SK-N-SH treated with all-trans-retinoic acid at 6 μM for 48 hours (cell line): Measurements from ENCODE around the gene CYTH4.

Experiments used
- ATAC-seq: fragments of 200-7000 bp; cut with Tn5 transposase; 3 replicates; pipeline ENCODE4 v1.9.1; 2020; ENCODE audit warnings: mild to moderate bottlenecking, moderate library complexity
- ARNTL ChIP-seq: fragments of 450-650 bp; formaldehyde crosslinking; IDR thresholded peaks from 2 replicates; pipeline ENCODE4 v1.5.0; 2020; ENCODE audit warnings: low read depth, mild to moderate bottlenecking, moderate library complexity, borderline replicate concordance
- BACH2 ChIP-seq: fragments of 250-450 bp; sonication (Bioruptor Pico); IDR thresholded peaks from 2 replicates; pipeline ENCODE4 v1.9.0; 2021; ENCODE audit warnings: mild to moderate bottlenecking, borderline replicate concordance
- CREB5 ChIP-seq: fragments of 250-450 bp; sonication (Bioruptor Pico); IDR thresholded peaks from 2 replicates; pipeline ENCODE4 v1.5.1; 2020; ENCODE audit warnings: low read depth, mild to moderate bottlenecking, moderate library complexity
- CSDC2 ChIP-seq: fragments of 250-450 bp; sonication (Bioruptor Pico); IDR thresholded peaks from 2 replicates; pipeline ENCODE4 v1.5.0; 2020; ENCODE audit warnings: mild to moderate bottlenecking, moderate library complexity
- CSRNP3 ChIP-seq: fragments of 250-450 bp; sonication (Bioruptor Pico); IDR thresholded peaks from 2 replicates; pipeline ENCODE4 v1.5.1; 2021; ENCODE audit warnings: mild to moderate bottlenecking, moderate library complexity
- GLIS3 ChIP-seq: fragments of 250-450 bp; sonication (Bioruptor Pico); IDR thresholded peaks from 2 replicates; pipeline ENCODE4 v1.5.0; 2020; ENCODE audit warnings: mild to moderate bottlenecking, moderate library complexity
- ISL1 ChIP-seq: fragments of 250-450 bp; sonication (Bioruptor Pico); IDR thresholded peaks from 2 replicates; pipeline ENCODE4 v2.1.2; 2022; ENCODE audit warnings: mild to moderate bottlenecking, moderate library complexity
- OSR1 ChIP-seq: fragments of 250-450 bp; sonication (Bioruptor Pico); IDR thresholded peaks from 2 replicates; pipeline ENCODE4 v1.8.0; 2022; ENCODE audit warnings: moderate library complexity, mild to moderate bottlenecking, inconsistent platforms
- PATZ1 ChIP-seq: fragments of 250-450 bp; sonication (Bioruptor Pico); IDR thresholded peaks from 2 replicates; pipeline ENCODE4 v1.8.0; 2020; ENCODE audit warnings: mild to moderate bottlenecking, moderate library complexity, borderline replicate concordance
- PPARA ChIP-seq: fragments of 250-450 bp; sonication (Bioruptor Pico); IDR thresholded peaks from 2 replicates; pipeline ENCODE4 v1.5.0; 2020; ENCODE audit warnings: mild to moderate bottlenecking, borderline replicate concordance
- RARB ChIP-seq: fragments of 250-450 bp; sonication (Bioruptor Pico); IDR thresholded peaks from 2 replicates; pipeline ENCODE4 v1.8.0; 2021; ENCODE audit warnings: mild to moderate bottlenecking, moderate library complexity
- SNAI2 ChIP-seq: fragments of 250-450 bp; sonication (Bioruptor Pico); IDR thresholded peaks from 2 replicates; pipeline ENCODE4 v1.5.0; 2020; ENCODE audit warnings: mild to moderate bottlenecking, moderate library complexity
- TCF4 ChIP-seq: fragments of 250-450 bp; sonication (Bioruptor Pico); IDR thresholded peaks from 2 replicates; pipeline ENCODE4 v1.8.0; 2021; ENCODE audit warnings: mild to moderate bottlenecking, moderate library complexity, borderline replicate concordance
- TOX ChIP-seq: fragments of 250-450 bp; sonication (Bioruptor Pico); IDR thresholded peaks from 2 replicates; pipeline ENCODE4 v1.8.0; 2021; ENCODE audit warnings: mild to moderate bottlenecking, moderate library complexity, borderline replicate concordance
- ZFP3 ChIP-seq: fragments of 250-450 bp; sonication (Bioruptor Pico); IDR thresholded peaks from 2 replicates; pipeline ENCODE4 v1.5.0; 2020; ENCODE audit warnings: mild to moderate bottlenecking, moderate library complexity
- ZFP30 ChIP-seq: fragments of 450-650 bp; formaldehyde crosslinking; IDR thresholded peaks from 2 replicates; pipeline ENCODE4 v1.5.0; 2022; ENCODE audit warnings: mild to moderate bottlenecking, moderate library complexity
- ZNF565 ChIP-seq: fragments of 450-650 bp; formaldehyde crosslinking; conservative IDR thresholded peaks from 2 replicates; pipeline ENCODE4 v1.5.0; 2020; ENCODE audit warnings: low read depth, mild to moderate bottlenecking, moderate library complexity
- ZNF70 ChIP-seq: fragments of 450-650 bp; formaldehyde crosslinking; IDR thresholded peaks from 2 replicates; pipeline ENCODE4 v1.5.0; 2020; ENCODE audit warnings: mild to moderate bottlenecking, moderate library complexity
- ZNF8 ChIP-seq: fragments of 450-650 bp; formaldehyde crosslinking; IDR thresholded peaks from 2 replicates; pipeline ENCODE4 v1.5.0; 2020; ENCODE audit warnings: mild to moderate bottlenecking, moderate library complexity
- TF ChIP-seq, protein P1 (sequence below): fragments of 250-450 bp; sonication (Bioruptor Pico); IDR thresholded peaks from 2 replicates; pipeline ENCODE4 v1.8.0; 2021; ENCODE audit warnings: low read depth, mild to moderate bottlenecking, moderate library complexity, borderline replicate concordance
- TF ChIP-seq, protein P2 (sequence below): fragments of 250-450 bp; sonication (Bioruptor Pico); IDR thresholded peaks from 2 replicates; pipeline ENCODE4 v1.5.0; 2020; ENCODE audit warnings: mild to moderate bottlenecking, moderate library complexity

CYTH4 gene

DNA sequence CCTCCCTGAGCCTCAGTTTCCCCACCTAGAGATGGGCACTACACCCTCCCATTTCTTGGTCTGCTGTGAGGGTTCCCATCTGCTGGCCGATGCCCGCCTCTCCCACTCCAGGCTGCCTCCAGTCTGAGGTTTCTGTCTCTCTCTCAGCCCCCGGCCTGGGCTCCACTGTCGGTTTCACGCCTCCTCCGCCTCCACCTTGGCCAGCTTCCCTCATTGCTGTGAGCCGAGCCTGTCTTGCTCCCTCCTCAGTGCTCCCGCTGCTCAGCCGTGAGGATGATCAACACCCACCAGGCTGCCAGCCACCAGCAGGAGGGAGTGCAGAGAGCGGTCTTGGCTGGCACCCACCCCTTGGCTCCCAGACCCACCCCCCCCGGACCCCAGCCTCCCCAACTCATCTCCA is 61.0 kb downstream of the CYTH4 start:
- ATAC-seq, result no peak
- TF ChIP-seq PPARA, result no peak
- no peak for TF ChIP-seq ZFP3
- no peak for TF ChIP-seq TOX (CRISPR knock-in tag)
- TF ChIP-seq OSR1 (CRISPR knock-in tag), result no peak
- no peak for TF ChIP-seq CREB5 (CRISPR knock-in tag)
- TF ChIP-seq ZNF8, result no peak
- no peak for TF ChIP-seq ISL1 (CRISPR knock-in tag)
- no peak for TF ChIP-seq ZNF70
- TF ChIP-seq BACH2 (CRISPR knock-in tag), result no peak
- no peak for TF ChIP-seq TCF4 (CRISPR knock-in tag)

- ATAC-seq, result no peak
- TF ChIP-seq ZNF8, result no peak
- no peak for TF ChIP-seq ZNF70
- TF ChIP-seq, protein P1, sequence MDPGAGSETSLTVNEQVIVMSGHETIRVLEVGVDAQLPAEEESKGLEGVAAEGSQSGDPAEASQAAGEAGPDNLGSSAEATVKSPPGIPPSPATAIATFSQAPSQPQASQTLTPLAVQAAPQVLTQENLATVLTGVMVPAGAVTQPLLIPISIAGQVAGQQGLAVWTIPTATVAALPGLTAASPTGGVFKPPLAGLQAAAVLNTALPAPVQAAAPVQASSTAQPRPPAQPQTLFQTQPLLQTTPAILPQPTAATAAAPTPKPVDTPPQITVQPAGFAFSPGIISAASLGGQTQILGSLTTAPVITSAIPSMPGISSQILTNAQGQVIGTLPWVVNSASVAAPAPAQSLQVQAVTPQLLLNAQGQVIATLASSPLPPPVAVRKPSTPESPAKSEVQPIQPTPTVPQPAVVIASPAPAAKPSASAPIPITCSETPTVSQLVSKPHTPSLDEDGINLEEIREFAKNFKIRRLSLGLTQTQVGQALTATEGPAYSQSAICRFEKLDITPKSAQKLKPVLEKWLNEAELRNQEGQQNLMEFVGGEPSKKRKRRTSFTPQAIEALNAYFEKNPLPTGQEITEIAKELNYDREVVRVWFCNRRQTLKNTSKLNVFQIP (CRISPR knock-in tag), result no peak
- TF ChIP-seq, protein P2, sequence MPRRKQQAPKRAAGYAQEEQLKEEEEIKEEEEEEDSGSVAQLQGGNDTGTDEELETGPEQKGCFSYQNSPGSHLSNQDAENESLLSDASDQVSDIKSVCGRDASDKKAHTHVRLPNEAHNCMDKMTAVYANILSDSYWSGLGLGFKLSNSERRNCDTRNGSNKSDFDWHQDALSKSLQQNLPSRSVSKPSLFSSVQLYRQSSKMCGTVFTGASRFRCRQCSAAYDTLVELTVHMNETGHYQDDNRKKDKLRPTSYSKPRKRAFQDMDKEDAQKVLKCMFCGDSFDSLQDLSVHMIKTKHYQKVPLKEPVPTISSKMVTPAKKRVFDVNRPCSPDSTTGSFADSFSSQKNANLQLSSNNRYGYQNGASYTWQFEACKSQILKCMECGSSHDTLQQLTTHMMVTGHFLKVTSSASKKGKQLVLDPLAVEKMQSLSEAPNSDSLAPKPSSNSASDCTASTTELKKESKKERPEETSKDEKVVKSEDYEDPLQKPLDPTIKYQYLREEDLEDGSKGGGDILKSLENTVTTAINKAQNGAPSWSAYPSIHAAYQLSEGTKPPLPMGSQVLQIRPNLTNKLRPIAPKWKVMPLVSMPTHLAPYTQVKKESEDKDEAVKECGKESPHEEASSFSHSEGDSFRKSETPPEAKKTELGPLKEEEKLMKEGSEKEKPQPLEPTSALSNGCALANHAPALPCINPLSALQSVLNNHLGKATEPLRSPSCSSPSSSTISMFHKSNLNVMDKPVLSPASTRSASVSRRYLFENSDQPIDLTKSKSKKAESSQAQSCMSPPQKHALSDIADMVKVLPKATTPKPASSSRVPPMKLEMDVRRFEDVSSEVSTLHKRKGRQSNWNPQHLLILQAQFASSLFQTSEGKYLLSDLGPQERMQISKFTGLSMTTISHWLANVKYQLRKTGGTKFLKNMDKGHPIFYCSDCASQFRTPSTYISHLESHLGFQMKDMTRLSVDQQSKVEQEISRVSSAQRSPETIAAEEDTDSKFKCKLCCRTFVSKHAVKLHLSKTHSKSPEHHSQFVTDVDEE, result no peak
- no peak for TF ChIP-seq CSDC2 (CRISPR knock-in tag)
- TF ChIP-seq OSR1 (CRISPR knock-in tag), result no peak
- no peak for TF ChIP-seq RARB (CRISPR knock-in tag)
- no peak for TF ChIP-seq BACH2 (CRISPR knock-in tag)
- TF ChIP-seq ZFP30 (CRISPR knock-in tag), result no peak
- no peak for TF ChIP-seq PPARA
- TF ChIP-seq SNAI2 (CRISPR knock-in tag), result no peak
- no peak for TF ChIP-seq PATZ1
- TF ChIP-seq ZNF565 (CRISPR knock-in tag), result no peak
- no peak for TF ChIP-seq ZFP3
- no peak for TF ChIP-seq TOX (CRISPR knock-in tag)
- no peak for TF ChIP-seq TCF4 (CRISPR knock-in tag)
- TF ChIP-seq GLIS3 (CRISPR knock-in tag), result no peak
Observed at GRCh38 chr22:37343863-37344734, 61.8 kb downstream of the CYTH4 start.

DNA sequence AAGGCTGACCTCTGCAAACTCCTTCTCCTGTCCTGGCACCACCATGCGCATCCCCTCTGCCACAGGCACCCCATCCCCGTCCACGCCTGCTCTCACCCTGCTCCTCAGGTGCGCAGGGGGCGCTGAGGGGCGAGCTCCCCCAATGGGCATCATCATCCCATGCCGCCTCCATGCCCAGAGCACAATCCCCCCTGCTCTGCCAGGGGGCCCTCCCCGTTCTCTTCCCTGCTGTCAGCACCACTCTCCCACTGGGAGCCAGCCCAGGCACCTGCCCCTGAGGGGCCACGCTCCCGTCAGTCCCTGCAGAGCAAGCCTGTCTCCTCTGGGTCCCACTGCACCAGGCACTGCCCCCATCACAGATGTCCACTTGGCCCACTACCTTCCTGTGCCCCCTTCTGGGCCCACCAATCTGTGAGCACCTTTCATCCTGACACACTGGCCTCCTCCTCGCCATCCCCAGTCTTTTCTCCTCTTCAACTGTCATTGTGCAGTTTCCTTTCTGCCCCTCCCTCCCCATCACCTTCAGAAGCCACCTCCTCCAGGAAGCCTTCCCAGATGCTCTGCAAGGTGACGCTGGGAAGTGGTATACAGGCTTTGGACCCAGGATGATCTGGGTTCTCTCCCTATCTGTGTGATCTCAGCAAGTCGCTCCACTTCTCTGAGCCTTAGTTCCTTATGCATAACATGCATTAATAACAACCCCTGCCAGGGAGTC is 62.6 kb downstream of the CYTH4 start:
- no peak for TF ChIP-seq ZNF565 (CRISPR knock-in tag)
- TF ChIP-seq ISL1 (CRISPR knock-in tag), result no peak
- no peak for TF ChIP-seq CSDC2 (CRISPR knock-in tag)
- TF ChIP-seq TCF4 (CRISPR knock-in tag), result no peak
- TF ChIP-seq ZFP3, result no peak
- TF ChIP-seq CREB5 (CRISPR knock-in tag), result no peak
- TF ChIP-seq ZNF8, result no peak
- no peak for TF ChIP-seq GLIS3 (CRISPR knock-in tag)
- no peak for TF ChIP-seq OSR1 (CRISPR knock-in tag)
- TF ChIP-seq SNAI2 (CRISPR knock-in tag), result no peak
- TF ChIP-seq ARNTL (CRISPR knock-in tag), result no peak
- no peak for TF ChIP-seq TOX (CRISPR knock-in tag)
- no peak for TF ChIP-seq CSRNP3
- ATAC-seq, result no peak
